ENCODE measurements around the gene CFAP68.
A peak's percentile ranks its signal among the peaks of the same experiment; 100 is the strongest.
"Not testable (repeated sequence)": the region's sequence is repeated elsewhere in the genome, so short reads cannot be mapped to it uniquely, and the experiment has no call there.

Gene CFAP68

GRCh38 chr11:111871693-111872161 is 7.6 kb upstream of the CFAP68 start:
- DNase-seq (ENCODE audit: low read depth, low spot score) = no peak
- H3K4me3 ChIP-seq (ENCODE audit: low read depth, low read length) = peak overlapping the region; percentile 90
- TF ChIP-seq CTCF (IDR thresholded peaks at IDR 0.05; ENCODE audit: insufficient read depth, low read length, missing control alignments) = no peak
- ChIA-PET CTCF (interaction anchor here (0.6 to 4.0 kb wide), 17 partner anchors 9 to 268 kb away, joined by 3 to 26 read pairs (median 7); partner anchors contain the start of genes CFAP68 and PIH1D2), POLR2A (interaction anchor here (0.6 to 1.0 kb wide), 5 partner anchors 21 to 215 kb away, joined by 3 to 4 read pairs (median 3); partner anchors contain the start of genes SDHD and TIMM8B)

- CTCF ChIA-PET = interaction anchor here (0.7 to 4.2 kb wide), 16 partner anchors 9 to 206 kb away, joined by 3 to 50 read pairs (median 4); no protein-coding TSS in a partner anchor
- no peak for DNase-seq (ENCODE audit: low read depth, low spot score)
- no peak for TF ChIP-seq CTCF (IDR thresholded peaks at IDR 0.05; ENCODE audit: insufficient read depth, low read length, missing control alignments)
- POLR2A ChIA-PET = no interaction called here
- peak overlapping the region; percentile 94 for H3K4me3 ChIP-seq (ENCODE audit: low read depth, low read length)
Observed at GRCh38 chr11:111878385-111878848, 924 bp upstream of the CFAP68 start.

DNA sequence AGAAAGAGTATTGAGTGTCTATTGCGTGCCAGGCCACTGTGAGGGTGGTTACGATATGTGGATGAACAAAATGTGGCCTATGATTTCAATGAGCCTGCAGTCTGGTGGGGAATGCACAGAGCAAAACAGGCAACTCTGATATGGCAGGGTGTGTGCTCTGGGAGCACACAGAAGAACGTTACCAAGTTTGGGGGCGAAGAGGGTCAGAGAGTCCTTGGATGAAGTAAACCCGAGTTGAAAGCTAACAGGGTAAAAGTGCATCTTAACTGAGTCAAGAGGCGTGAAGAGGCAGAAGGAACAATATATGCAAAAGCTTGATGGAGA is 258 bp downstream of the CFAP68 start:
- TF ChIP-seq CTCF (IDR thresholded peaks at IDR 0.05; ENCODE audit: insufficient read depth, low read length, missing control alignments) = no peak
- no peak for DNase-seq (ENCODE audit: low read depth, low spot score)
- CTCF ChIA-PET = interaction anchor here (1.0 to 2.8 kb wide), 8 partner anchors 8 to 117 kb away, joined by 3 to 26 read pairs (median 3); partner anchors contain the start of gene ALG9
- H3K4me3 ChIP-seq (ENCODE audit: low read depth, low read length) = peak overlapping the region; percentile 94
- POLR2A ChIA-PET = no interaction called here

- DNase-seq (ENCODE audit: low read depth, low spot score) = no peak
- CTCF ChIA-PET = interaction anchor here (0.7 to 2.8 kb wide), 10 partner anchors 9 to 138 kb away, joined by 3 to 26 read pairs (median 4); no protein-coding TSS in a partner anchor
- no peak for TF ChIP-seq CTCF (IDR thresholded peaks at IDR 0.05; ENCODE audit: insufficient read depth, low read length, missing control alignments)
- POLR2A ChIA-PET = interaction anchor here (0.6 kb wide), 1 partner anchor 18 kb away, joined by 5 read pairs; no protein-coding TSS in a partner anchor
- H3K4me3 ChIP-seq (ENCODE audit: low read depth, low read length) = no peak overlapping the region
Observed at GRCh38 chr11:111882202-111882601, 2.9 kb downstream of the CFAP68 start.

GRCh38 chr11:111885053-111885452 is 5.7 kb downstream of the CFAP68 start:
- CTCF ChIA-PET = interaction anchor here (1.1 to 1.7 kb wide), 3 partner anchors 47 to 396 kb away, joined by 3 to 4 read pairs (median 3); no protein-coding TSS in a partner anchor
- POLR2A ChIA-PET; DNase-seq (ENCODE audit: low read depth, low spot score); H3K4me3 ChIP-seq (ENCODE audit: low read depth, low read length): not testable (repeated sequence)

DNA sequence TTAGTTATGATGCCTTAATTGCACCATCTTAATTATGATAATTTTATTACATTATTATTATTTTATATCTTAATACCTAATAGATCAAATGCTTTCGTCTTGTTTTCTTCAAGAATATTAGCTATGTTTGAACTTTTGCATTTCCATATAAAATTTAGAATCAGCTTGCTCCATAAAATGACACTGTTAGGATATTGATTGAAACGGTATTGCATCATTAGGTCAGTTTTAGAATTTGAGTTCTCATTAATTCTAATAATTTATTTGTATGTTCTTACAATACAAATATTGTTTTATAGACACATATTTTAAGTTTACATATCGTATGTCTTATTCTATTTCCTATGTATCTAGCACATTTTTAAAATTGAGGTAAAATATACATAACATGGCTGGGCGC is 6.7 kb downstream of the CFAP68 start:
- POLR2A ChIA-PET = no interaction called here
- no peak overlapping the region for H3K4me3 ChIP-seq (ENCODE audit: low read depth, low read length)
- no peak for DNase-seq (ENCODE audit: low read depth, low spot score)
- no peak for TF ChIP-seq CTCF (IDR thresholded peaks at IDR 0.05; ENCODE audit: insufficient read depth, low read length, missing control alignments)
- CTCF ChIA-PET = interaction anchor here (1.5 to 1.7 kb wide), 2 partner anchors 45 to 111 kb away, joined by 3 to 4 read pairs; no protein-coding TSS in a partner anchor

DNA sequence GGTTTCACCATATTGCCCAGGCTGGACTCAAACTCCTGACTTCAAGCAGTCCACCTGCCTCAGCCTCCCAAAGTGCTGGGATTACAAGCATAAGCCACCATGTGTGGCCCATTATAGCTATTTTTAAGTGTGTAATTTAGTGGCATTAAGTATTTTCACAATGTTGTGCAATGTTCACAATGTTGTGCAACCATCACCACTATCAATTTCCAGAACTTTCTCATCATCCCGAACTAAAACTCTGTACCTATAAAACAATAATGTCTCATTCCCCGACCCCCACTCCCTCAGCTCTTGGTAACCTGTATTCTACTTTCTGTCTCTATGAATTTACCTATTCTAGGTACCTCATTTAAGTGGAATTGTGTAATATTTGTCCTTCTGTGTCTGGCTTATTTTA is 7.5 kb downstream of the CFAP68 start:
- TF ChIP-seq CTCF (IDR thresholded peaks at IDR 0.05; ENCODE audit: insufficient read depth, low read length, missing control alignments) = no peak
- no peak for DNase-seq (ENCODE audit: low read depth, low spot score)
- ChIA-PET POLR2A (no interaction called here), CTCF (interaction anchor here (1.5 kb wide), 2 partner anchors 42 to 44 kb away, joined by 4 read pairs; no protein-coding TSS in a partner anchor)
- H3K4me3 ChIP-seq (ENCODE audit: low read depth, low read length) = no peak overlapping the region
